ENCODE data around the gene AHI1.

AHI1 gene

DNA sequence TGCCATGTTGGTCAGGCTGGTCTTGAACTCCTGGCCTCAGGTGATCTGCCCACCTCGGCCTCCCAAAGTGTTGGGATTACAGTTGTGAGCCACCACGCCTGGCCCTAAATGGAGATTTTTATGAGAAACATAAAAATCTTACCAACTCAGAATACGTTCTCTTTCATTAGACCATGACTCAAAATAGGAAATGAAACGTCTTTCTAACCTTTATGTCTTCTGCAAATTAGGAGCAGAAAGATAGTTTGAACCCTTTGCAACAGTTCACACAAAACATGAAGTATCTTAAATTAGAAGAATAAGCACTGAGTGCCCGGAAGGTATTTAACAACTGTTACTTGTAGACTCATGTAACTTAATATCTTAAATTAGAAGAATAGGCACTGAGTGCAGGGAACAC, 48.3 kb downstream of the AHI1 start:
- no peak for DNase-seq

DNA sequence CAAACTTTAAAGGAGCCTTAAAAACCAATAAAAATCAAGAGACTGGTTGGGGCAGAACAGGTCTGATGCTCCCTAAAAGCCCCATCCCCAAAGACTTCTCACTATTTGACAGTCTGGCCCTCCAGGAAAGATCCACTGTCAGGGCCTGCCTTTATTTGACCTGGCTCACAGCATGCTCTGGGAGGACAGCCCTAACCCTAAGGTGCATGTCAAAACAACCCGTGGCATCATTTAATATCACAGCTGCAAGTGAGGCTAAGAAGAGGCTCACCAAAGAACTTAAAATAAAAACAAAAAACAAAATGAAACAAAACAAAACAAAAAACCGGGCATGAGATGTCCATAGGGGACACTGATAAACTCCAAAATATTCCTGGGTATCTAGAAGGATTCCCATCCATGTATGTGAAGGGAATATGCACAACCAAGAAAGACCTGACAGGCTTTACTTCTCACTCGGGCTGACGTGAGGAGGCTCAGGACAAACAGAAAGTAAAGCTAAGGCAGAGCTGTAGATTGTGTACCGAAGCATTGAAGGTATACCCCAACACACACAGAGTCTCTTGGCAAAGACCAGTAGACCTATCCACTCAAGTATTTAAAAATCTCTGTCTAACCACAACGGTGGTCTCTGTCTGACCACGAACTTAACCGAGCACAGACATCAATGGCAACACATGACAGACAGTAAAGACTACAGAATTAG, 57.3 kb downstream of the AHI1 start:
- no peak for DNase-seq

DNA sequence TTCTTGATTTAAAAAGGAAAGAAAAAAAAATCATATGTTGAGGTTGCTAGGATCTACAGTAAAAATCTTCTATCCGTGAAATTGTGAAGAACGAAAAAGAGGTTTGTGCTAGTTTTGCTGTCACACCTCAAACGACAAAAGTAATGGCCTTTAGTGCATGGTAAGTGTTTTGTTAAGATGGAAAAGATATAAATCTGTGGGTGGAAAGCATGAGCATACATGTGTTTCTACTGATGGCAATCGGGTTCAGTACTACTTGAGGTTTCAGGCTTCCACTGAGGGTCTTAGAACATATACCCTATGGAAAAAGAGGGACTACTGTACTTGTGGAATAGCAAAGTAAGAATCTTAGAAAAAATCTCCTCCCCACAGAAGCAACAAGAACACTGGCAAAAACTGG, 58.0 kb downstream of the AHI1 start:
- DNase-seq, result no peak

GRCh38 chr6:135438907-135439535, 58.5 kb downstream of the AHI1 start:
- DNase-seq, result peak; percentile 30

DNA sequence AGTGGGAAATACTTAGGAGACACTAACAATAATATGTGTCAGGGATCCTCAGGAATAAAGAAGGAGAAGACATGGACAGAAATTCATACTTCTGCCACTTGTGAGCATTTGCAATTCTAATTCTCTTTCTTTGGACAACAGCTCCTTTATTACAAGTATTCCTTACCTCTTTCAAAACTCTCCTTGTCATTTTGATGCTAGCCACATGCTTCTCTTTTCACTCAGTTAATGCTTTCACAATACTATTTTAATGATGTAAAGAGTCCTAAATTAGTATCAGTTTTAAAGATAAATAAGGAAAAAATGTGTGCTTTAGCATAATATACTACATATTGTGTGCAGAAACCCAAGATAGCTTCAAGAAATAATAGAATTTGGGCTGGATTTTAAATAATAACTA, 62.5 kb downstream of the AHI1 start:
- DNase-seq, result no peak

- no peak for DNase-seq
These were observed 63.4 kb downstream of the AHI1 start for GRCh38 chr6:135434095-135434494.

- no peak for DNase-seq
These were observed 69.5 kb downstream of the AHI1 start for GRCh38 chr6:135428078-135428477.

DNA sequence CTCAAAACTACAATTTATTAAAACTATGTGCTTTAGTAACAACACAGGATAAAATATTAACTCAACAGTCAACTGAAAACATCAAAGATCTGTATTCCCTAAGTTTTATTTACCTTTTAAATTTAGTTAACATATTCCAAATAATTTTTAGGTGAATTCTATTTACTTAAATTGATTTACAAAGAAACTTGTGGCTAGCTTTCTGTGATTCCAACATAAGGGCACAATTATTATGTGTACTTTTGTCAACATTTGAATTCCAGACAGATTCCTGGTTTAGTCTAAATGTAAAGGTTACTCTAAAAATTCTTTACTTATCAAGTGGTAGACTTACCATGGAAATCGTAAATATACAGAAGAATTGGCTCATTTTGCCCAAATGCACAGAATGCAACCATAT, 70.7 kb downstream of the AHI1 start:
- no peak for DNase-seq

- no peak for DNase-seq
These were observed 73.2 kb downstream of the AHI1 start for GRCh38 chr6:135424385-135424784.

GRCh38 chr6:135423649-135424128, 73.9 kb downstream of the AHI1 start:
- peak; percentile 47 for DNase-seq

- DNase-seq, result no peak
These were observed 78.4 kb downstream of the AHI1 start for GRCh38 chr6:135419162-135419561.

- no peak for DNase-seq
These were observed 79.3 kb downstream of the AHI1 start for GRCh38 chr6:135418040-135418760.

DNA sequence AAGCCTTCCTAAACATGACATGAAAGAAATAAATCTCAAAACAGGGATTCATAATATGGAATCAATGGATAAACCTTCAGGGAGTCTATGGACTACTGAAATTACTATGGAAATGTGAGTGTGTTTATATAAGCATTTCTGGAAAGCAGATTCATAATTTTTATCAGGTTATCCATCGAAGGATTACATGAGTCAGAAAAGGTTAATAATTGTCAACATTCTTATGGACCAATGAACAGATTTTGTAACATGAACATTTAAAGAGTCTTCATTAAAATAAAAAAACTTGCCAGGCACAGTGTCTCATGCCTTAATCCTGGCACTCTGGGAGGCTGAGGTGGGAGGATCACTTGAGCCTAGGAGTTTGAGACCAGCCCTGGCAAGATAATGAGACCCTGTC, 84.8 kb downstream of the AHI1 start:
- DNase-seq, result no peak

DNA sequence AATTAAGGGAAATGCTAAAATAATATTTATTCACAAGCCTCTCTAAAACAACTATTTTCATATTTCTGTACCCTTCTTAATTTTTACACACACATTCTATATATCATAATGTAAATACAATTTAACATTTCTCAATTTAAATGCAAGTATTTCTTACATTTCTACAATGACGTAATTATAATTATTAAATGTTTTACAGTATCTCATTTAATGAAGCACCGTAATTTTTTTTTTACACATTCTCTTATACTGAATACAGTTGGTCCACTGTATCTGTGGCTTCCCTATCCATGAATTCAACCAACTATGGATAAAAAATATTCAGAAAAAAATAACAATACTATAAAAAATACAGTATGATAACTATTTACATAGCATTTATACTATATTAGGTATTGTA, 85.7 kb downstream of the AHI1 start:
- no peak for DNase-seq

DNA sequence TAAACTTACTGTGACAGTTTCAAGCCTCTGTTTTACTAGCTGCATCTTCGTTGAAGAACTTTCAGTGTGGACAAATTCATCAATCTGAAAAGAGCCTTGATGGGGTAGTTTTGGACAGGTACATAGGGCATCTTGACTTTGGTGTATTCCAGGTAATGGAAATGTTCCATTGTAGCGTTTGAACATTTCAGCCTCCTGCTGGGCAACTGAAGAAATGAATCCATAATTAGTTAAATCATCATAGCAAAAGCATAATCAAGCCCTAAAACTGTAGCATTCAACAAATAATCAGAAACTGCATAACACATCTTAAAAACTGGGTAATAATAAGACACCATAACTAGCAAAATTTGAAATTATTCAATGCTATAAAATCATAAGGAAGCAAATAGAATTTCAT, 86.2 kb downstream of the AHI1 start:
- no peak for DNase-seq

DNA sequence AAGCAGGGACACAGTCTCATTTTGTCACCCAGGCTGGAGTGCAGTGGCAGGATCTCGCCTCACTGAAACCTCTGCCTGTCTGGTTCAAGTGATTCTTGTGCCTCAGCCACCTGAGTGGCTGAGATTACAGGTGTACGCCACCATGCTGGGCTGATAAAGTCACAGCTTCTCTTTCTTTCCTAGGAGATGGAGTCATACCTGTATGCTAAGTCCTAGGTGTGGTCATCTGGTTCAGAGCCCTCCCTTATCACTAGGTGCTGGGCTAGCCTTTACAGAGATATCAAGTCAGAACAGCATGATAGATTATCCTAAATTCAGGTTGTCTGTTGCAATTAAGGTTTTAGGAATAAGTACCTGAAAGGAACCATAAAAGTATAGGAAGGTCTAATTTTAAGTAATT, 86.7 kb downstream of the AHI1 start:
- DNase-seq, result no peak

GRCh38 chr6:135403584-135403983, 94.0 kb downstream of the AHI1 start:
- no peak for DNase-seq

DNA sequence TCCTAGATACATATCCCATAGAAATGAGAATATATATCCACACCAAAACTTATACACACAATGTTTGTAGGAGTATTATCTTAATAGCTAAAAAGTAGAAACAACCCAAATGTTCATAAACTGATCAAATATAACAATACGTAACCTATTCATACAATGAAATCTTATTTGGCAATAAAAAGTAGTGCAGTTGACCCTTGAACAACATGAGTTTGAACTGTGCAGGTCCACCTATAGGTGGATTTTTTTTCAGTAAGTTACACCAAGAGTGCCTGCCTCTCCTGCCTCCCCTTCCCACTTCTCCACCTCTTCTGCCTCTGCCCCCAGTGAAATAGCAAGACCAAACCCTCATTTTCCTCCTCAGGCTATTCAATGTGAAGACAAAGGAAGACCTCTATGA, 95.2 kb downstream of the AHI1 start:
- DNase-seq, result no peak

- no peak for DNase-seq
These were observed 100.2 kb downstream of the AHI1 start for GRCh38 chr6:135397172-135397952.

GRCh38 chr6:135395136-135395535, 102.4 kb downstream of the AHI1 start:
- no peak for DNase-seq

DNA sequence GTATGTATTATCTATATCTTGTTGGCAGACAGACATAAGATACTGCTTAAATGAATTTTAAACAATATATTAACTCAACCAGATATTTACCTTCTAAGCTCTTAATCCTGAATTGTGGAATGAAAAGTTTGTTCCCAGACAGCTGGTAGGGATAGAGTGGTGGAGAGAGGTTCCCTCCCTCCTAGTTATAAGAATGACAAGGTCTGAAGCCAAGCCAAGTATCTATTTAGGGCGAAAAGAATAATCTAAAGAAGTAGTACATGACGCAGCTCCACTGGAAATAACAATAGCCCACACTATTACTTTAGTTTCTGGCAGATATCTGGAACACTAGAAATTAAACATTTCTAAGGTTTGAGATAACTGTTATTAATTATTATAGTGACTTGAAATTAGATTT, 104.3 kb downstream of the AHI1 start:
- DNase-seq, result no peak

DNA sequence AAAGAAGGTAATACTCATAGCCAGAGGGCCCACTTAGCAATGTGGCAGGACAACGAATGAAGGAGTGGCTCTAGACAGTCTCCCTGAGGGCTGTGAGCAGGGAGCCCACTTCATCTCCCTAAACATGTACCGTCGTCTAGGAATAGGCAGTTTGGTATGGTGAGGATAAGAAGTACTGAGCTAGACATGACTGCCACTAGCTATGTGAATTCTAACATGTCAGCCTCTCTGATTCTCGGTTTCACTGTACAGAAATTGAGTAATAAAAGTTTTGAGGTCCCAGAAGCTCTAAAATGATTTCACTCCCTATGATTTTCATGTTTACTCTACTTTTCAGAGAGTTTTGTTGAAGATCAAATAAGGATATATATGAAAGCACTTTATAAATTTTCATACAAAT, 107.1 kb downstream of the AHI1 start:
- no peak for DNase-seq

DNA sequence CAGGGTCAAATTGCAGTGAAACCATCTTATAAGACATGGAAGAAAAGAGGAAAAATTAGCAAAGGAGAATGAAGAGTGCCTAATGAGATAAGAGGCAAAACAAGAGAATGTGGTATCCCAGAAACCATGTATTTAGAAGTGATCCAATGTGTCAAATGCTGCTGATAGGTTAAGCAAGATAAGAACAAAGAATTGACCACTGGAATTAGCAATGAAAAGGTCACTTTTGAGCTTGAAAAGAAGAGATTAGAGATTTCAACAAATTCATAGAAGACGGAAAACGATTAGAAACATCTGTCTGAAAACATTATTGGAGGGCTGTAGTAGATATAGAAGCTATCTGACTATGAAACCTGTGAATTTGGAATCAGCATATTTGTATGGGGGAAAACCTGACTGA, 112.2 kb downstream of the AHI1 start:
- DNase-seq, result no peak
